ENCODE data around the gene MAPK9. TPM values are rescaled to one million over a fixed set of nuclear protein-coding genes. Genes with fewer than 3 reads are reported as not detected.

The MAPK9 gene
- total and polyA plus RNA-seq, 5 donors, result 20.1 to 47.4 (median 45.1) TPM

DNA sequence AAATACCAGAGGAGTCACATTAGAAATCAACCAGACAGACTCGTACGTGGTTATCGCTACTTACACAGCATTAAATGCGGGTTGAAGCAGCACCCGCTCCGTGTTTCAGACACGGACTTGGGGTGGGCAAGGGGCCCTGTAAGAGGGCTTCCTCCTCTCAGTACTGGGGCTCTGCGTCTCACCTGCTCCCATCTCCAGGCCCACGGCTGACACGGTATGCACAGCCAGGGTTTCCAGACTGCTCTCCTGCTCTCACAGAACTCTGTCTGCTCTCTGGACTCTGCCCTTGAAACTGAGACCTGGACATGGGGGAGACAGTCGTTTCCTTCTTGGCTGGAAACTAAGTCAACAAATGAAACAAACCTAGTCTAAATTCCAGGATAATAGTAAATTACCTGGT lies 58.2 kb downstream of the MAPK9 start:
- ATAC-seq (no peak), DNase-seq (no peak)
- Histone ChIP-seq H3K4me3 (ENCODE audit: low read length) (no peak overlapping the region), H3K27me3 (ENCODE audit: control insufficient read depth, insufficient read depth) (no peaks in the 10 kb centered on the region), H3K27ac (ENCODE audit: low read length) (no peak overlapping the region), H3K9me3 (ENCODE audit: control insufficient read depth, low read length) (peaks cover 2% of the 10 kb centered on the region), H3K4me1 (ENCODE audit: control insufficient read depth, insufficient read depth, low read length) (no peaks in the 10 kb centered on the region)
- intact Hi-C loops (cut with DNase I), result no loop called here
- 89% methylated on average over 11 of the region's 11 CpGs for WGBS

DNA sequence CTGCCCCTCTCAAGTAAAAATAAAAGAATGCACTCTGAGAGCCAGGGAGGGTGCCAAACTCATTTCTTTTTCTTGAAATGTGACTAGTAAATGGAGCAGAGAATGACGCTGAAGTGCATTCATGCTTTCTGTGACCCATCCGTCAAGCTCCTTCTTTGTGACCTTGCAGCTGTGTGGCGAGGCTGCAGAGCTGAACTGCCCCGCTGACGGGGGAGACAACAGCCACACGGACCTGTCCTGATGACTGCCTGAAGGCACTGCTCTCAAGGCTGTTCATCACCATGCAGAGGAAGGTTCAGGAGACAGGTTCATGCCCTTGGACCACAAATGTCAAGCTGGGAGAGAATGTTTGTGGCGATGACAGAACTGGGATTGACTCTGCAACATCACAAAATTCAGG lies 61.9 kb downstream of the MAPK9 start:
- H3K27me3 ChIP-seq (ENCODE audit: control insufficient read depth, insufficient read depth), result no peaks in the 10 kb centered on the region
- no peak overlapping the region for H3K27ac ChIP-seq (ENCODE audit: low read length)
- ATAC-seq (no peak), DNase-seq (no peak)
- 84% methylated on average over 7 of the region's 7 CpGs for WGBS
- intact Hi-C loops (cut with DNase I), result no loop called here
- H3K9me3 ChIP-seq (ENCODE audit: control insufficient read depth, low read length), result peaks cover 2% of the 10 kb centered on the region
- no peak overlapping the region for H3K4me3 ChIP-seq (ENCODE audit: low read length)
- no peaks in the 10 kb centered on the region for H3K4me1 ChIP-seq (ENCODE audit: control insufficient read depth, insufficient read depth, low read length)

DNA sequence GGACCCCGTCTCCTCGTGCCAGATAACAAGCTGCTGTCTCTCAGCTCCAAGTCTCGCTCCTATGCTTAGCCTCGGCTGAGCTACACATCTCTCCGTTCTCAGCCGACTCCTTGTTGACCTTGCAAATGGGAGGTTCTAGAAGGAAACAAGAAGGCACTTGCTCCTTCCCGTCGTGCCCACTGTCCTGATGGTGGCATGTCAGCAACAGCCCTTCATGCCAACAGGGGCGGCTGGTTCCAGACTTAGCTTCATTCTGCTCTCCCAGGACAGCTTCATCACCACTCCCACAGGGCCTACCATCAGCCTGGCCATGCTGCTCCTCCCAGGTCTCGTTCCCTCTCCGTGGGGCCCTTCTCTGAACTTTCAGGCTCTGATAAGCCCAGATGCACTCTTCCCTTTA lies 69.8 kb downstream of the MAPK9 start:
- intact Hi-C loops (cut with DNase I), result no loop called here
- H3K27ac ChIP-seq (ENCODE audit: low read length), result no peak overlapping the region
- ATAC-seq, result no peak
- no peak overlapping the region for H3K4me3 ChIP-seq (ENCODE audit: low read length)
- no peaks in the 10 kb centered on the region for H3K9me3 ChIP-seq (ENCODE audit: control insufficient read depth, low read length)
- WGBS, result 93% methylated on average over 11 of the region's 11 CpGs
- H3K27me3 ChIP-seq (ENCODE audit: control insufficient read depth, insufficient read depth), result no peaks in the 10 kb centered on the region
- H3K4me1 ChIP-seq (ENCODE audit: control insufficient read depth, insufficient read depth, low read length), result no peaks in the 10 kb centered on the region
- DNase-seq, result no peak

DNA sequence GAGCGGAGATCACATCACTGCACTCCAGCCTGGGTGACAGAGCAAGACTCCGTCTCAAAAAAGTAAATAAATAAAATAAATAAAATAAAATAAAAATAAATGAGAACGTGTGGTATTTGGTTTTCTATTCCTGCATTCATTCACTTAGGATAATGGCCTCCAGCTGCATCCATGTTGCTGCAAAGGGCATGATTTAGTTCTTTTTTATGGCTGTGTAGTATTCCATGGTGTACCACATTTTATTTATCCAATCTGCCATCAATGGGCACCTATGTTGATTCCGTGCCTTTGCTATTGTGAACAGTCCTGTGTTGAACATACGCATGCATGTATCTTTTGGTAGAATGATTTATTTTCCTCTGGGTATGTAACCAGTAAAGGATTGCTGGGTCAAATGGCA lies 74.1 kb downstream of the MAPK9 start:
- no peaks in the 10 kb centered on the region for H3K4me1 ChIP-seq (ENCODE audit: control insufficient read depth, insufficient read depth, low read length)
- no peak for ATAC-seq

DNA sequence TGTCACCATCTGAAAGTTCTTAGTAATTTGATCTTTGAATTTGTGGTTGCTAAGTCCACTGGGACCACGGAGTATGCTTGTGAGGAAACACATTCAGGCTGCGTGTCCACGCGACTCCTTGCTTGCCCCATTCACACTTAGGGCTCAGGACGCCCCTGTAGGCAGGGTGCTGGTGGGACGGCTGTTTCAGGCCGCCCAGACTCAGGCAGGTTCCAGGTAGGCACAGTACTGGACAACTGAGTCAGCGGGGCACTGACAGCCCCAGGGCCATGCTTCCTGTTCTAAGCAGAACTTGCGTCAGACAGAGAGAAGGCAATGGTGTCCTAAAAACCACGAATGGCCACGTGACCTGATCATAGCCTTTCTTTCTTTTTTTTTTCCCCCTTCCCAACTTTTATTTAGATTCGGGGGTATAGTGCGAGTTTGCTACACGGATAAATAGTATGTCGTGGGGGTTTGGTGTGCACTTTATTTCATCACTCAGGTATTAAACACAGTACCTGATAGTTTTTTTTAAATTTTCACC lies 75.2 kb downstream of the MAPK9 start:
- H3K27ac ChIP-seq (ENCODE audit: low read length), result no peak overlapping the region
- ATAC-seq, result no peak
- no peaks in the 10 kb centered on the region for H3K4me1 ChIP-seq (ENCODE audit: control insufficient read depth, insufficient read depth, low read length)
- no peak overlapping the region for H3K4me3 ChIP-seq (ENCODE audit: low read length)
- no peaks in the 10 kb centered on the region for H3K9me3 ChIP-seq (ENCODE audit: control insufficient read depth, low read length)
- no peaks in the 10 kb centered on the region for H3K27me3 ChIP-seq (ENCODE audit: control insufficient read depth, insufficient read depth)
- DNase-seq, result no peak
- intact Hi-C loops (cut with DNase I), result no loop called here
- WGBS, result 92% methylated on average over 15 of the region's 15 CpGs

More for the DNA sequence above, 74.1 kb downstream of the MAPK9 start:
- 94% methylated on average over 5 of the region's 5 CpGs for WGBS
- no peak overlapping the region for H3K27ac ChIP-seq (ENCODE audit: low read length)
- intact Hi-C loops (cut with DNase I), result no loop called here
- no peaks in the 10 kb centered on the region for H3K27me3 ChIP-seq (ENCODE audit: control insufficient read depth, insufficient read depth)
- no peaks in the 10 kb centered on the region for H3K9me3 ChIP-seq (ENCODE audit: control insufficient read depth, low read length)
- H3K4me3 ChIP-seq (ENCODE audit: low read length), result no peak overlapping the region
- DNase-seq, result no peak

DNA sequence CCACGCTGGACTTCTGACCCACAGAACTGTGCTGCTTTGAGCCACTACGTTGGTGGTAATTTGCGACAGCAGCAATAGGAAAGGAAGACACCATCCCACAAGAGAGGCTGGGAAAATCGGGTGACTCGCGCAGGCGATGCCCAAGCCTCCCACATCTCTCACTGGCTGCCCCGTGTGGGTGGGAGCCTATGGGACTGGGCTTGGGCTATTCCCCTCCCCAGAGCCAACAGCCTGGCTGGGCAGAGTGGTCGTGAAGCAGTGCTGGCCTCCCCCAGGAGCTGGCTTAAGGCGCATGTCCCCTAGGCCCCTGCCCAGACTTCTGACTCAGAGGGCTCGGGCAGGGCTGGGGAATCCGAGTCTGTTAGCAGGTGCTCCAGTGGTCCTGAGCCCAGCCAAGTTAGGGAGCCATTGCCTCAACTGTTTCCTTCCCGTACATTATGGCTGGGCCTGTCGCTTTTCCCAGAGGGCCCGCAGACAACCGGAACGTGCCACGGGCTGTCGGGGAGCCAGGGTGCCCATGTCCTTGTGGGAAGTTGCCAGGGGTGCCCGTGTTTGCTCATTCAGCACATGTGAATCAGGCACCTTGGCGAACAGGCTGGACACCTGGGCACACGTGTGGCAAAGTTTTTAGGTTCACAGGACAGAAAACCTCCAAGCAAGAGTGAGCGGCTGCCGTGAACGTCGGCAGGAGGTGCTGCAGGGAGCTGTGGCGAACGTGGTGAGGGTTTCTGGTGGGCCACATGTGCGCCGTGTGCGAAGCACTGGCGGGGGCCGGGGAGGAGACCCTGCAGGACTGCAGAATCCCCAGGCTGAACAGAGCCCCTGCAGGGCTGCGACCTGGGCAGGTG lies 75.9 kb downstream of the MAPK9 start:
- H3K9me3 ChIP-seq (ENCODE audit: control insufficient read depth, low read length), result no peaks in the 10 kb centered on the region
- DNase-seq, result no peak
- no peak for ATAC-seq
- intact Hi-C loops (cut with DNase I), result no loop called here
- 87% methylated on average over 34 of the region's 34 CpGs for WGBS
- H3K4me3 ChIP-seq (ENCODE audit: low read length), result no peak overlapping the region
- no peak overlapping the region for H3K27ac ChIP-seq (ENCODE audit: low read length)
- H3K4me1 ChIP-seq (ENCODE audit: control insufficient read depth, insufficient read depth, low read length), result no peaks in the 10 kb centered on the region
- H3K27me3 ChIP-seq (ENCODE audit: control insufficient read depth, insufficient read depth), result no peaks in the 10 kb centered on the region

DNA sequence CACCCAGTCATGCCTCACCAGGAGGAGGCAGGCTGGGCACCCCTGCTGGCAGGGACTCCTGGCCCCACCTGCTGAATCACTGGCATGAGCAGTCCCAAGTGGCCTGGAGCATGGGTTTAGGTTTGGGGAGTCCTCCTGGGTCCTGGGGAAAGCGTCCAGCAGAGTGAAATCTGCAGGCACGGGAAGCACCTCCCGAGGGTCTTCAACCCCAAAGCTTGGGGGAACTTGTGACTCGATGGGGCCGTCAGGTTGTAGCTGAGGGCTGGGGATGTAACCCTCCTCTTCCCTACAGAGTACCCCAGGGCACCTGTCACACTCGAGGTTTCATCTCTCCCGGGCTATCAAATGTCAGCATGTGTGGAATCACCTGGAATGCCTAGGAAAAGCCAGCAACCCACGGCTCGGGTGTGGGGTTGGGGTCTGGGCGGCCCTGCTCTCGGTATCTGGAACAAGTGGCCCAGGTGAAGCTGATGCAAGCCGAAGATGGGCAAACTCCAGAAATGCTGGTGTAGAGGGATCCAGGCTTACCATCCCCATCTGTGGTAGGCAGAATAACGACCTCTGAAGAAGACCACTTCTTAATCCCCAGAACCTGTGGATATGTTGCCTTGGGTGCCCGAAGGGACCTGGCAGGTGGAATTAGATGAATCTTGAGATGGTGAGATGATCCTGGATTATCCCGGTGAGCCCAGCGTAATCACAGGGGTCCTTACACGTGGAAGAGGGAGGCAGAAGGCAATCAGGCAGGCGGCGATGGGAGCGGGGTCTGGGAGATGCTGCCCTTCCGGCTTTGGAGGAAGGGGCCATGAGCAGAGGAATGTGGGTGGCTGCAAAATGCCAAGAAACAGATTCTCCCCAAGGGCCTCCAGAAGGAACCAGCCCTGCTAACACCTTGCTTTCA lies 76.8 kb downstream of the MAPK9 start:
- no peak overlapping the region for H3K4me3 ChIP-seq (ENCODE audit: low read length)
- no peak overlapping the region for H3K27ac ChIP-seq (ENCODE audit: low read length)
- DNase-seq, result no peak
- no peaks in the 10 kb centered on the region for H3K4me1 ChIP-seq (ENCODE audit: control insufficient read depth, insufficient read depth, low read length)
- no peaks in the 10 kb centered on the region for H3K27me3 ChIP-seq (ENCODE audit: control insufficient read depth, insufficient read depth)
- intact Hi-C loops (cut with DNase I), result no loop called here
- WGBS, result 93% methylated on average over 21 of the region's 21 CpGs
- no peaks in the 10 kb centered on the region for H3K9me3 ChIP-seq (ENCODE audit: control insufficient read depth, low read length)
- ATAC-seq, result no peak

DNA sequence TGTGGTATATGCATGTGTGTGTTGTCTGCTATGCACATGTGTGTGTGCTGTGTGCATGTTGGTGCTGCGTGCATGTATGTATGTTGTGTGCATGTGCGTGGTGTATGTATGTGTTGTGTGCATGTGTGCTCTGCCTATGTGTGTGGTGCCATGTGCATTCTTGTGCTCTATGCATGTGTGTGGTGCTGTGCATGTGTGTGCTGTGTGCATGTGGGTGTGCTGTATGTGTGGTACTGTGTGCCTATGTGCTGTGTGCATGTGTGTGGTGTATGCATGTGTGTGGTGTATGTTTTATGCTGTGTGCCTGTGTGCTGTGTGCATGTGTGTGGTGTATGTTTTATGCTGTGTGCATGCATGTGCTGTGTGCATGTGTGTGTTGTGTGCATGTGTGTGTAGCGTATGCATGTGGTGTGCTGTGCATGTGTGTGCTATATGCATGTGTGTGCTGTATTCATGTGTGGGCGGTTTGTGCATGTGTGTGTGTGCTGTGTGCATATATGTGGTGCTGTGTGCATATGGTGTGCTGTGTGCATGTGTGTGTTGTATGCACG lies 78.2 kb downstream of the MAPK9 start:
- Histone ChIP-seq H3K9me3 (ENCODE audit: control insufficient read depth, low read length) (no peaks in the 10 kb centered on the region), H3K27me3 (ENCODE audit: control insufficient read depth, insufficient read depth) (no peaks in the 10 kb centered on the region), H3K27ac (ENCODE audit: low read length) (no peak overlapping the region), H3K4me3 (ENCODE audit: low read length) (no peak overlapping the region), H3K4me1 (ENCODE audit: control insufficient read depth, insufficient read depth, low read length) (no peaks in the 10 kb centered on the region)
- DNase-seq (no peak), ATAC-seq (no peak)
- 92% methylated on average over 5 of the region's 5 CpGs for WGBS
- intact Hi-C loops (cut with DNase I), result no loop called here

DNA sequence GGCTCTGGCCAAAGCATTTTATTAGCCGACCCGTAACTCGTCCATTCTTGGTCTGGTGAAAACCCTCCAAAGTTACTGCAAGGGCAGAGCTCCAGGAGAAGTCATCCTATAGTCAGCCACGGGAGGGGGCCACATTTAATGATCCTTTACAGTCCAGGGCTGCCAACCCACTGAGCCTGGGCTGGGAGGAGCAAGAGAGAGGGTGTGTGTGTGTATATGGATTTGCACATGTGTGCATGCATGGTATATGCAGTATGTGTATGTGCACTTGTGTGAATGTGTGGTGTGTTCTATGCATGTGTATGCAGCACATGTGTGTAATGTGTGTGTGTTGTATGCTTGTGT lies 78.7 kb downstream of the MAPK9 start:
- Histone ChIP-seq H3K9me3 (ENCODE audit: control insufficient read depth, low read length) (no peaks in the 10 kb centered on the region), H3K4me1 (ENCODE audit: control insufficient read depth, insufficient read depth, low read length) (no peaks in the 10 kb centered on the region), H3K27me3 (ENCODE audit: control insufficient read depth, insufficient read depth) (no peaks in the 10 kb centered on the region), H3K27ac (ENCODE audit: low read length) (no peak overlapping the region), H3K4me3 (ENCODE audit: low read length) (no peak overlapping the region)
- intact Hi-C loops (cut with DNase I), result no loop called here
- DNase-seq, result no peak
- WGBS, result 10% methylated on average over 4 of the region's 4 CpGs
- ATAC-seq, result no peak

DNA sequence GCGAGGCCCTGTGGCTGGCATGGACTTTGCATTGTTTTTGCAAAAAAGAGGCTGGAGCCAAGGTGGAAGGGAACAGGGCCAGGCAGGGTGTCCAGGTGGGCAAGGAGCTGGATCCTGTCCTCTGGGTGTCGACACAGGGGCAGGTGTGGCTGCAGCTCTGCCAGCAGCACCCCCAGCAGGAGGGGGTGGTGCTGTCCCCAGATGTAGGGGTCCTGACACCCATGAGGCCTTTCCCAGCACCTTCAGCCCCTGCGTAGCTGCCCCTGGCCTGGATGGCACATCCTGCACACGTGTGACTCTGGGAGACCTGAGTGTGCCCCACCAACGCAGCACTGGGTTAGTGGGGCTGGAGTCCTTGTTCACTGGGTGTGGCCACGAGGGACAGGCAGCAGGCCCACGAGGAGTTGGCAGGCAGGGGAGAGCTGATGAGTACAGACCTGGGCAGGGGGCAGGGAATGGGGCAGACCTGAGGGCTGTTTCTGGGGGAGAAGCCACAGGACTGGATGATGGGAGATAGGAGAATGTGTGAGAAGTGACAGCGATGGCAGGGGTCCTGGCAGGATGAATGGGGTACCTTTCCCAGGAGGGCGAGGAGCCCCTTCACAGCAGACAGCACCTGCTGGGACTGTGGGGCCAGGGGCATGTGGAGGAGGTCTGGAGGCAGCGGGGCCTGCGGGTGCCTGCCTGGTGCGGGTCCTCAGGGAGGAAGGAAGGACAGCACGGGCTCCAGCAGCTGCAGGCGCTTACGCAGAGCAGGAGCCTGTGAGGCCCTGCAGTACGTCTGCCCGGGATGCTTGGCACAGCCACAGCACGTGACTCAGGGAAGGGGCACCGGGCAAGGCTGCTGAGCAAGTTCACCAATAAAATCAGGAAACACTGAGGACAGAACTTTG lies 79.3 kb downstream of the MAPK9 start:
- intact Hi-C loops (cut with DNase I), result no loop called here
- no peak for DNase-seq
- no peak overlapping the region for H3K27ac ChIP-seq (ENCODE audit: low read length)
- H3K4me1 ChIP-seq (ENCODE audit: control insufficient read depth, insufficient read depth, low read length), result no peaks in the 10 kb centered on the region
- no peaks in the 10 kb centered on the region for H3K27me3 ChIP-seq (ENCODE audit: control insufficient read depth, insufficient read depth)
- H3K9me3 ChIP-seq (ENCODE audit: control insufficient read depth, low read length), result no peaks in the 10 kb centered on the region
- 45% methylated on average over 19 of the region's 19 CpGs for WGBS
- no peak overlapping the region for H3K4me3 ChIP-seq (ENCODE audit: low read length)
- ATAC-seq, result no peak

Measured in right cardiac atrium (tissue), 5 donors.